Measurements from ENCODE around the gene SLC50A1.

- TF ChIP-seq EZH2phosphoT487 (IDR thresholded peaks at IDR 0.05; ENCODE audit: borderline replicate concordance, low read length), result no peak
- no peak for TF ChIP-seq CTCF (conservative IDR thresholded peaks at IDR 0.05; ENCODE audit: low read depth, low read length)
These were observed 6.1 kb downstream of the SLC50A1 start for GRCh38 chr1:155141749-155142148.

All from PC-3 (cell line).